Dendritic cell treated with granulocyte-macrophage colony-stimulating factor and Interleukin-4, amounts not matched to agents 40 ng/mL and 50 ng/mL, for 4 days (primary cell): ENCODE data around the gene TNS3.

Source experiments
- H3K27ac Mint-ChIP-seq: one replicate; pipeline ENCODE4 v1.8.0; 2022; ENCODE audit warnings: mild to moderate bottlenecking, mixed read lengths
- H3K27me3 Mint-ChIP-seq: one replicate; pipeline ENCODE4 v1.8.0; 2022; ENCODE audit warnings: mild to moderate bottlenecking, mixed read lengths
- H3K36me3 Mint-ChIP-seq: one replicate; pipeline ENCODE4 v1.8.0; 2022; ENCODE audit warnings: low read depth, mixed read lengths
- H3K4me1 Mint-ChIP-seq: one replicate; pipeline ENCODE4 v1.8.0; 2022; ENCODE audit warnings: low read depth, mixed read lengths
- H3K4me3 Mint-ChIP-seq: one replicate; pipeline ENCODE4 v1.8.0; 2022; ENCODE audit warnings: mild to moderate bottlenecking, moderate library complexity, mixed read lengths
- H3K9me3 Mint-ChIP-seq: one replicate; pipeline ENCODE4 v1.8.0; 2022; ENCODE audit warnings: mixed read lengths
- intact Hi-C: fragments of 100-400 bp; cut with micrococcal nuclease; formaldehyde crosslinking; loops from one replicate; pipeline ENCODE4 v1.15.0; 2022

Gene TNS3

DNA sequence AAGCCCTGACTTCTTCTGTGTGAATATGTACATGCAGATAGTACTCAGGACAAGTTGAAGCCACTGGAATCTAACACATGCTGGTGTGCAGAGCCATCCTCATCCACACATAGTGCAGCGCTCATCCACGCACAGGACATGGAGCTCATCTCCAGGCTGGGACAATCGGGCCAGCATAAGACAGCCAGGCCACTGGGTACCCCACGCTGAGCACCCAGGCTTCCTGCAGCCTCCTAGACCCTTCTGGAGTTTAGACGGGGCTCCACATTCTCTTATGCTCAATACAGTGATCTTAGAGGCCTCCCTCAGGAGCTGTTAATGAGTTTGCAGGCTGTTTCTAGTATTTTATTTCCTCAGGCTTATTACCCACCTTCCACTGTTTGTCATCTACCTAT lies 238.9 kb downstream of the TNS3 start:
- no peaks in the 10 kb centered on the region for H3K9me3 Mint-ChIP-seq
- no peaks in the 10 kb centered on the region for H3K27me3 Mint-ChIP-seq
- no peaks in the 10 kb centered on the region for H3K4me1 Mint-ChIP-seq
- H3K27ac Mint-ChIP-seq: no peak overlapping the region
- peaks cover 94% of the 10 kb centered on the region for H3K36me3 Mint-ChIP-seq
- intact Hi-C loops: no loop called here
- H3K4me3 Mint-ChIP-seq: no peak overlapping the region

DNA sequence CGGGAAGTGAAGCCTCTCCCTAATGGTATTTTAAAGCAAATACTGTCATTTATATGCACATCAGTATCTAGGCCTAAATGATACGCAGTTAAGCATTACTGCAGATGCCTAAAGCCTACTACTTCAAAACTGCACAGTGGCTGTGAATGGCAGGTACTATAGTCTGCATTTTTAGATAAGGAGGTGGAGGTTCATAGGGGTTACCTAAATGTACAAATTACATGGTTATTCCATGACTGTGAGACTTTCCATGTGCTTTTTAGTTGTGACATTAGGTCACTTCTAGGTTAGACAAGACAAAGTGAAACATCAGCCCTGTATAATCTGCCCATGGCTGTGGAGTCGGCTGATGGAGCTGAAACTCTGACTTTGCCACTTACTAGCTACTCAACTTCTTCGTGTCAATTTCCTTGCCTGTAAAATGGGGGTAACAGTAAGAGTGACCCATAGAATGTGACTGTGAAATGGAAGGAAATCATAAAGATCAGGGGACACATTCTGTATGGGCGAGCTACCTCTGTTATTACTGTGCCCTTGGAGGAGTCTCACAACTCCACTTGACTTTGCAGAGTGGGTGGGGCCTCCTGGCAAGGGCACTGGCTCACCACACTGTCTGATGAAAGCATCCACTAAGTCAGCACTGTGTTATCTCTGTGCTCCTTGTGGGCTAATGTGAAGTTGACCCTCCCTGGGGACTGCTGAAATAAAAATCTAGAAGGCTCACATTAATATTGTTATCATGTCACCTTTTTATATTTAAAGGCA lies 239.4 kb downstream of the TNS3 start:
- H3K36me3 Mint-ChIP-seq: peaks cover 94% of the 10 kb centered on the region
- no peaks in the 10 kb centered on the region for H3K9me3 Mint-ChIP-seq
- no peaks in the 10 kb centered on the region for H3K4me1 Mint-ChIP-seq

DNA sequence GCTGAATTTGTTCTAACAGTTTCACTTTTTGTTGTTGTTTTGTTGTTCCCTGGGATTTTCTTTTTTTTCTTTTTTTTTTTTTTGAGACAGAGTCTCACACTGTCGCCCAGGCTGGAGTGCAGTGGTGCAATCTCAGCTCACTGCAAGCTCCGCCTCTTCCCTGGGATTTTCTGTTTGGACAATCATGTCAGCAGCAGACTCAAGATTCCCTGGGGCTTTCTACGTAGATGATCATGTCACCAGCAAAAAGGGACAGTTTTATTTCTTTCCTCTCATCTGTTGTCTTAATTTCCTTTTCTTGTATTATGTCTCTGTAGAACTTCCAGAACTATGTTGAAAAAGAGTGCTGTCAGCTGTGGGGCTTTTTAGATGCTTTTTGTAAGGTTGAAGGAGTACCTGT lies 241.4 kb downstream of the TNS3 start:
- intact Hi-C loops: no loop called here
- H3K4me3 Mint-ChIP-seq: no peak overlapping the region

More for the DNA sequence above, 239.4 kb downstream of the TNS3 start:
- Mint-ChIP-seq H3K27me3 (no peaks in the 10 kb centered on the region), H3K4me3 (no peak overlapping the region), H3K27ac (no peak overlapping the region)
- intact Hi-C loops: no loop called here

DNA sequence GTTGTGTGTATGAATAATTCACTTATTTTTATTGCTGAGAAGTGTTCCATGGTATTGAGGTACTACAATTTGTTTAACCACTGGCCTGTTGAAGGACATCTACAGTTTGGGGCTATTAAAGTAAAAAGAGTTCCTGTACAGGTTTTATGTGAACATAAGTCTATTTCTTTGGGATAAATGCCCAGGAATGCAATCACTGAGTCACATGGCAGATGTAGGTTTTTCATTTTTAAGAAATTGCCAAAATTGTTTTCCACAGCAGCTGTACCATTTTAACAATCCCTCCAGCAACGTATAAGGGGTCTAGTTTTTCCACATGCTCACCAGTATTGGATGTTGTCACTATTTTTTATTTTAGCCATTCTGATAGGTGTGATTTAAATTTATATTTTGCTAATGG lies 243.9 kb downstream of the TNS3 start:
- Mint-ChIP-seq H3K27ac (no peak overlapping the region), H3K9me3 (no peaks in the 10 kb centered on the region), H3K4me1 (no peaks in the 10 kb centered on the region), H3K4me3 (no peak overlapping the region), H3K27me3 (no peaks in the 10 kb centered on the region), H3K36me3 (peaks cover 88% of the 10 kb centered on the region)
- intact Hi-C loops: no loop called here

More for the DNA sequence above, 241.4 kb downstream of the TNS3 start:
- no peak overlapping the region for H3K27ac Mint-ChIP-seq
- peaks cover 94% of the 10 kb centered on the region for H3K36me3 Mint-ChIP-seq
- no peaks in the 10 kb centered on the region for H3K27me3 Mint-ChIP-seq
- H3K9me3 Mint-ChIP-seq: no peaks in the 10 kb centered on the region
- H3K4me1 Mint-ChIP-seq: no peaks in the 10 kb centered on the region

DNA sequence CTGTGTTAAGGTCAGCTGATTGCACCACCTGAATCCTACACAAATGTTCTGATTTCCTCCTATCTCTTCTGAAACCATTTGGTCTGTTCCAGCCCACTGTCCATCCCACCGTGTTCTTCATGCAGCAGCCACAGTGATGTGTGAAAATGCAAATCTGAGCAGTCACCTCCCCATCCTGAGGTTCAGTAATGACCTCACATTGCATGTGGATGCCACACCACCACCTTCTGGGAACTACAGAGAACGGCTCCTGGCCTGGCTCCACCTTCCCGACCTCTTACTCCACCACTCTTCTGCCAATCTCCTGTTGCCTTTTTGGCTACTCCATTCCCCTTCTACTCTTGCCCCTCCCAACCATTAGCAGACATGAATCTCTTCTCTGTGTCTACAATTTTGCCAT lies 244.4 kb downstream of the TNS3 start:
- H3K9me3 Mint-ChIP-seq: no peaks in the 10 kb centered on the region
- no peaks in the 10 kb centered on the region for H3K4me1 Mint-ChIP-seq
- intact Hi-C loops: no loop called here
- peaks cover 88% of the 10 kb centered on the region for H3K36me3 Mint-ChIP-seq
- H3K27me3 Mint-ChIP-seq: no peaks in the 10 kb centered on the region
- no peak overlapping the region for H3K27ac Mint-ChIP-seq
- no peak overlapping the region for H3K4me3 Mint-ChIP-seq

DNA sequence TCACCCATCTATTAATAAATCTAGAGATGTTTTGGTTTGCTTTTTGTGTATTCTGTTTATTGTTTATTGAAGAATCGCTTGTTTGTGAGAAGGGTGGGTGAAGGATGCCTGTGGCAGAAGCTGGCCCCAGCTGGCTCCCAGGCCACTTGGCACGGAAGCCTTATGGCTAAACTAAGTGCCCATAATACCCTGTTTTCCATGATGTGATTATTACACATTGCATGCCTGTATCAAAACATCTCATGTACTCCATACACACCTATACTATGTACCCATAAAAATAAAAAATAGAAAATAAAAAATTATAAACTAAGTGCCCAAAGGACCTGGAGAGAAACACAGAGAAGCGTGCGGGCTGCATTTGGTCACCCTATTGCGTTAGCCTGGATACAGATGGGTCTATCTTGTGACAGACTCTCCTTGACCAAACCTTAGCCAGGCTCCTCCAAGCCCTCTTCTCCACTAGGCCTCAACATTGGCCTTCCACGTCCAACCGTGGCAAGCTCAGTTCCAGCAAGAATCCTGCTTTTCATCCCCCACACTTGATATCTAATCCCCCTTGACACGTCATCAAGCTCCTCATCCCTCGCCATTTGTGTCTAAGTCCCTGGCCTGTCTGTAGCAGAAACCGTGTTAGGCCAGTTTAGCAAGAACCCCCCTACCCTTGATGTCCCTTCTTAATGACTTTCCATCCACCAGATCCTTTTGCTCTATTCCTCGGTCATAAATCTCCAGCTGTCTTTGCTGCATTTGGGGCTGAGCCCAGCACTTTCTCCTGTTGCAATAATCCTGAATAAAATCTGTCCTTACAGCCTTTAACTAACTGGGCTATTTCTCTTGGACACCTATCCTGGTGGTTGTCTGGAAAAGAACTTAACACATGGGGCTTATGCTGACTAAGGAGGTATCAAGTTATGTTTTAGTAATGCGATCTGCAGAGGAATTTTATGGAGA lies 245.2 kb downstream of the TNS3 start:
- H3K27me3 Mint-ChIP-seq: no peaks in the 10 kb centered on the region
- no peak overlapping the region for H3K27ac Mint-ChIP-seq
- intact Hi-C loops: no loop called here
- H3K4me3 Mint-ChIP-seq: no peak overlapping the region
- no peaks in the 10 kb centered on the region for H3K9me3 Mint-ChIP-seq
- peaks cover 88% of the 10 kb centered on the region for H3K36me3 Mint-ChIP-seq
- H3K4me1 Mint-ChIP-seq: no peaks in the 10 kb centered on the region

DNA sequence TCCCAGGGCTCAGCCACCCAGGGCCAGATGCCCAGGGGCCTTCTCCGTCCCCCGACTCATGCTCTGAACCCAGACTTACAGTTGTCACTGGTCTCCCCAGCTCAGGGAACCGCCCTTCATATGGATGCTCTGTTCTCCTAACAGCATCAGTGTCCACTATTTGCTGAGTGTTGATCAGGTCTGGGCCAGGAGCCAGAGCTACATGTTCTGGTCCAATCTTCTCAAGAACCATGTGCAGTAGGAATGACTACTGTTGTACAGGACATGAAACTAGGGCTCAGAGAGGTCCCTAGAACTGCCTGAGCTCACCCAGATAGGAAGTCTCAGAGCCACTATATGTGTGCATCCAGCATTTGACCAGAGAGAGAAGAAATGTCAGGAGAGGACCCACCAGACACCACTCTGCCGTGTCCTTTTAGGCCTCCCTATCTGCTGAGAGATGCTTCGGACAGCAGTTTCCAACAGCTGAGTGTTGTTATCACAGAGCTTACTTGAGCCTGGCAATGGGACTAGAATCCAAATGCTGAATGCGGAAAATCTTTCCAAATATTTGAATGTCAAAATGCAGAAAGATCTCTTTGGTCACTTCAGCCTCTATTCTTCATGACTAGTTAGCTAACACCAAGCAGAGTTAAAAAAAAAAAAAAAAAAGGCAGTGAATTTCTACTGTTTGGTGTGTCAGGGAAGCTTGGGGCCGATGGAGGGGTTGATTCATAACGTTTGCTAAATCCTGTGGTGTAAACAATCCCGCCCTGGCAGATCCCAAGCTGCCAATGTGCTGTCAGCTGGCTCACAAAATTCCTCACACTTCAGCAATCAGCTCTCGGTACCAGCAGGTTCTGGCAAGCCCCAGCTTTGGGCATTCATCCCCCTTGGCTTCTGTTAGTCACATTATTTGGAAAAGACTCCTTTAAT lies 246.1 kb downstream of the TNS3 start:
- Mint-ChIP-seq H3K4me3 (no peak overlapping the region), H3K9me3 (no peaks in the 10 kb centered on the region), H3K36me3 (peaks cover 88% of the 10 kb centered on the region), H3K4me1 (no peaks in the 10 kb centered on the region), H3K27ac (no peak overlapping the region), H3K27me3 (no peaks in the 10 kb centered on the region)
- intact Hi-C loops: no loop called here

DNA sequence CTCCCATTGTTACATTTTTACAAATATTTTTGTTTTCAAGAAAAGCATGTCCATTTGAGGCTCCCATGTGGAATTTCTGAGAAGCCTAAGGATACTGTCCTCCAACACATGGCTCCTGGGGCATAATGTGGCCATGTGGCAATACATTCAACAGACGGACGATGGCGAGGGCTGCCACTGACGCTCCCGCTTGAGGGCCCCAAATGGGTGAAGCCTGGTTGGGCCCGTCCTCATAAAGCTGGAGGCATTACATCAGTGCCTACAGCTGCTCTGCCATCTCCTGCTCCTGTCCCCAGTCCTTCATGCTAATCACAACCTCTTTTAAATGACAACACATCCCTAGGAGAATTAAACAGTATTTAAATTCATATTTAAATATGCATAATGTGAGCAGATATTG lies 246.8 kb downstream of the TNS3 start:
- Mint-ChIP-seq H3K36me3 (peaks cover 88% of the 10 kb centered on the region), H3K27me3 (no peaks in the 10 kb centered on the region), H3K4me3 (no peak overlapping the region), H3K4me1 (no peaks in the 10 kb centered on the region), H3K9me3 (no peaks in the 10 kb centered on the region), H3K27ac (no peak overlapping the region)
- intact Hi-C loops: no loop called here

DNA sequence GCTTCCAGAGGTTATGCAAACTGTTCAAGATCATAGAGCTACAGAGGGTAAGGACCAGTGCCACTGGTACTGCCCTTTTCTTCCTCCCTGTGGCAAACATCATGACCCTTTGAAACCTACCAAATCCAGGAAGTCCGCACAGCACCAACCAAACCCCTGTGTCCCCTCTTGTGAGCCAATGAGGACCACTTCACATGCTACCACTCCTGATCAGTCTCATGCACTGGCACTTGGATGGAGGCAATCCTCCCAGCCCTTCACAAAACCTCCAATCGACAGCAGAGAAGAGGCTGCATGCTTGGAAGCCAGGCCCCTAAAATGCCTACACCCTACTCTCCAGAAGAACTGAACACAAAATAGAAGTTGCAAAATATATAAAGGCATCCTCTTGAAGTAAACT lies 248.0 kb downstream of the TNS3 start:
- intact Hi-C loops: no loop called here
- Mint-ChIP-seq H3K4me1 (peaks cover 4% of the 10 kb centered on the region), H3K9me3 (no peaks in the 10 kb centered on the region), H3K4me3 (no peak overlapping the region), H3K36me3 (peaks cover 91% of the 10 kb centered on the region), H3K27me3 (no peaks in the 10 kb centered on the region), H3K27ac (no peak overlapping the region)

DNA sequence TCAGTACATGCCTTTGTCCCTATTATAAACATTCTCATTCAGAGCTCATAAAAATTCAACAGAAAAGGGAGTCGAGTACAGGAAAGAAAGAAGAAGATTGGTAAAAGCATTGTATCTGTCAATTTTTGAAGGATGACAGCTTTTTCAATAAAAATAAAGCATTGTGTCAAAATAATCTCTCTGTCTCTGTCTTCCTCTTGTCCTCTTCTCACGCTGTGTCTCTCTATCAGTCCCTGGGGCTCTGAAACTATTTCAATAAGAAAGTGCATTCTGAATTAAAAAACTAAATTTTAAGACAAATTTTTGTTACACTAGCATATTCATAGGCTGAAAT lies 248.4 kb downstream of the TNS3 start:
- H3K9me3 Mint-ChIP-seq: no peaks in the 10 kb centered on the region
- H3K4me1 Mint-ChIP-seq: peaks cover 6% of the 10 kb centered on the region
- H3K4me3 Mint-ChIP-seq: no peak overlapping the region
- intact Hi-C loops: no loop called here
- no peak overlapping the region for H3K27ac Mint-ChIP-seq
- H3K36me3 Mint-ChIP-seq: peaks cover 91% of the 10 kb centered on the region
- H3K27me3 Mint-ChIP-seq: no peaks in the 10 kb centered on the region

DNA sequence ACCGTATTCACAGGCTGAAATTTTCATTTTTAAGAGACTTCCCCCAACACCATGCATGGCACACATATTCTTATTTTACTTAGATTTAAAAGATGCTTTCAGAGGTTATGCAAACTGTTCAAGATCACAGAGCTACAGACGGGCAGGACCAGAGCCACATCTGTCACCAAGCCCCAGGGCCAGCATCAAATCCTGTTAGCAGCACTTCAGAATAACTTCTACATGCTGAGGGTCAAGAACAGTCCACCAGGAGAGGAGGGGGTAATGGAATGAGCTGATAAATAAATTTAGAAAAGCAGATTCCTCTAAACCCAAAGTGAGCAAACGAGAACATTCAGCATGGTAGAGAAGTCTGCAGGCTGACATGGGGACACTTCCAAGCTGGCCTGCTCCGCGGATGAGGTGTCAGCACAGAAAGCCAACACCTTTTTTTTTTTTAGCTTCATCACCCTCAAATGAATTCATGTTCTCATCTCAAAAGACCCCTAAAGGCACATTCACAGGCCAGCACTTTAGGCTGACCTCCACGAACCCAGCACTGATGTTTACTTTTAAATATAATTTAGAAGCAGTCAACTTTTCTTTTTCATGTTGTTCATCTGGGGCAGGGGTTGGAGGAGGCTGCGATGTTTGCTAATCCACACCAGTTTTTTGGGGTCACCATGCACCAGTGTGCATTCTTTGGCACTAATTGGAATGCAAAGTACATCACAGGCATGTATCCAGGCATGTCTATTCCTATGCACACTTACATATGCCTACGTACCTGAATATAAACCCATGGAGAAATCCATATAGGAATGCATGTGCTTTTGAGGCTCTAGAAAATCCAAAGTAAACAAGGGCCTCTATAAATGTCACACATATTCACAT lies 249.0 kb downstream of the TNS3 start:
- H3K9me3 Mint-ChIP-seq: no peaks in the 10 kb centered on the region
- H3K27ac Mint-ChIP-seq: no peak overlapping the region
- H3K4me3 Mint-ChIP-seq: no peak overlapping the region
- H3K27me3 Mint-ChIP-seq: no peaks in the 10 kb centered on the region
- intact Hi-C loops: no loop called here
- H3K4me1 Mint-ChIP-seq: peaks cover 12% of the 10 kb centered on the region
- H3K36me3 Mint-ChIP-seq: peaks cover 93% of the 10 kb centered on the region

DNA sequence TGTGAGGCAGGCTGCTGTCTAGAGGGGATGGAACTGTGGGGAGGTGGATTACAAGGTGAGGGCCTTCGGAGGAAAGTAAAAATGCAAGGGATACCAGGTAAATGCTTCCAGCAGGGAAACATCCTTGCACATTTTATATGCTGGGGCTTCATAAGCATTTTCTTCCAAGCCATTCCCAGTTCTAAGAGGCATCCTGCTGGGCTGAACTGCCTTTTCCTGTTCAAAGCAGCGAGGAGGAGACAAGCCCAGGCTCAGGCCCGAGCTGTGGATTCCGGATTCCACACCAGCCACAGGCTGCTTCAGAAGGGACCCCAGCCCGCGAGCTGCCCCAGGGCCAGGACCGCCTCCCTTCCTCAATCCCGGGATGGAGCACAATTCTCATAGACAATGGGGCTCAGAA lies 249.7 kb downstream of the TNS3 start:
- Mint-ChIP-seq H3K9me3 (no peaks in the 10 kb centered on the region), H3K27ac (no peak overlapping the region), H3K27me3 (no peaks in the 10 kb centered on the region), H3K36me3 (peaks cover 92% of the 10 kb centered on the region), H3K4me3 (no peak overlapping the region), H3K4me1 (peaks cover 12% of the 10 kb centered on the region)
- intact Hi-C loops: no loop called here

DNA sequence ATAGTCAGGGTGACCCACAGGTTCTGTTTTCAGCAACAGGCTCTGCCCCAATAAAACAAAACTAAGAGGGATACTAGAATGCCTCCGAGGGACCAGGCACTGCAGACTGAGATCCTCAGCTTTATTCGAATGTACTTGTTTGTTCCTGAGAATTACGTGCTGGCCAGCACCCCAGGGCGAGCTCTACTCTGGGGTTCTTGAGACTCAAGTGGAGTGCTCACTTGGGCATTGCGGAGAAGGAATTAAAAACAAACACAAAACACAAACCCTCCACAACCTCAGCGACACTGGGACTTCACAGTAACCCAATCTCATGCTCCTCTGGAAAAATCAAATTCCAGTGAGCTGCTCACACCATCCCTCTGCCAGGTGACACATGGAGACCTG lies 250.7 kb downstream of the TNS3 start:
- H3K4me1 Mint-ChIP-seq: peaks cover 12% of the 10 kb centered on the region
- no peak overlapping the region for H3K4me3 Mint-ChIP-seq
- no peaks in the 10 kb centered on the region for H3K27me3 Mint-ChIP-seq
- H3K9me3 Mint-ChIP-seq: no peaks in the 10 kb centered on the region
- H3K36me3 Mint-ChIP-seq: peaks cover 82% of the 10 kb centered on the region
- intact Hi-C loops: no loop called here
- no peak overlapping the region for H3K27ac Mint-ChIP-seq
